HepG2 (cell line): ENCODE results near the gene GRHPR. TPM values are rescaled to one million over a fixed set of nuclear protein-coding genes. Genes with fewer than 3 reads are reported as not detected.

ENCODE experiments used
- E2F5 ChIP-seq: sonication (generic); formaldehyde crosslinking; conservative IDR thresholded peaks from 2 replicates; pipeline ENCODE4 v1.4.0; 2020; ENCODE audit warnings: missing genetic modification reagents
- LBX2 ChIP-seq: sonication (generic); formaldehyde crosslinking; IDR thresholded peaks from 2 replicates; pipeline ENCODE4 v1.5.0; 2020; ENCODE audit warnings: missing genetic modification reagents, mild to moderate bottlenecking, borderline replicate concordance
- MTA1 ChIP-seq: sonication (generic); formaldehyde crosslinking; IDR thresholded peaks from 2 replicates; pipeline ENCODE4 v1.4.0; 2020; ENCODE audit warnings: missing genetic modification reagents, mild to moderate bottlenecking, borderline replicate concordance
- SP4 ChIP-seq: sonication (generic); formaldehyde crosslinking; IDR thresholded peaks from 2 replicates; pipeline ENCODE4 v1.8.1; 2023; ENCODE audit warnings: mild to moderate bottlenecking, missing genetic modification reagents
- TFAP4 ChIP-seq: sonication (generic); IDR thresholded peaks from 2 replicates; pipeline ENCODE4 v1.6.1; 2016; ENCODE audit warnings: low read depth, borderline replicate concordance
- polyA plus RNA-seq, 8 experiments: library from polyadenylated mRNA; depleted of rRNA in 3 of 8; stranded (reverse) in 7 of 8; unstranded in 1 of 8; fragments of >200 nt; fragmentation: Illumina TruSeq in 4 of 8; extraction: Trizol in 4 of 8; gene quantifications; 2 replicates each; pipeline versions ENCODE4 v1.2.1 to v1.2.3, GENCODE V29; 2011 to 2016; ENCODE audit warnings: low read depth in 4 of 8, missing spikeins in 1 of 8, mixed read lengths in 1 of 8; ENCODE audit not compliant: insufficient read depth in 1 of 8
- total RNA-seq, 5 experiments: library from RNA; depleted of rRNA; stranded (reverse); fragments of >200 nt; fragmentation: Illumina TruSeq; extraction: Trizol; gene quantifications; 2 replicates each; pipeline ENCODE4 v1.2.3, GENCODE V29; 2016; ENCODE audit warnings: low read depth in 1 of 5
- TF ChIP-seq, protein P1 (sequence below): fragments of 450-650 bp; IDR thresholded peaks from 2 replicates; pipeline ENCODE4 v1.6.1; 2017; ENCODE audit warnings: mild to moderate bottlenecking
- TF ChIP-seq, protein P2 (sequence below), 2 experiments: fragments of 450-650 bp in 1 of 2; sonication (generic) in 1 of 2; formaldehyde crosslinking; IDR thresholded peaks; 2 replicates each; pipeline versions ENCODE4 v1.5.0 to v1.8.0; 2020 to 2022; ENCODE audit warnings: mild to moderate bottlenecking in 1 of 2, missing genetic modification reagents in 1 of 2

Gene GRHPR
- total and polyA plus RNA-seq, 2 of the 13 experiments (the other 11 are each of a cell fraction or from before 2014, with no cell fraction given), result 113 to 115 TPM

DNA sequence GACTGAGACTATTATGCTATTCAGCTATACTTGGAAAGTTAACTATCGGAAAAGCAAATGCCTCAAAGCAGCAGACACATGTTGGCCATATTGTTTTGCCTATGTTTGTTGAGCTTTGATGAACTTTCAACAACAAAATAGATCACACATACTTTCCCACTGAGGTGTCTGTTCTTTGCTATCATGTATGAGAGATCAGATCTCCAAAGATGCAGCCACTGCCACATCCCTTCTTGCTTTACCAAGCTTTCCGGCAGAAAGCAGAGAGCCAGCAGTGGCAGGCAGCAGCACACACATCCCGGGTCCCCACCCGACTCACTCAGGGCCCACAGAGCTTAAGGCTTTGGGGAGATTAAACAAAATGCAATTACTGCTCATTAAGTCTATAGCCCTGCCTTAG is 23.9 kb downstream of the GRHPR start (continued):
- TF ChIP-seq E2F5 (CRISPR knock-in tag), result no peak
- TF ChIP-seq, protein P1, sequence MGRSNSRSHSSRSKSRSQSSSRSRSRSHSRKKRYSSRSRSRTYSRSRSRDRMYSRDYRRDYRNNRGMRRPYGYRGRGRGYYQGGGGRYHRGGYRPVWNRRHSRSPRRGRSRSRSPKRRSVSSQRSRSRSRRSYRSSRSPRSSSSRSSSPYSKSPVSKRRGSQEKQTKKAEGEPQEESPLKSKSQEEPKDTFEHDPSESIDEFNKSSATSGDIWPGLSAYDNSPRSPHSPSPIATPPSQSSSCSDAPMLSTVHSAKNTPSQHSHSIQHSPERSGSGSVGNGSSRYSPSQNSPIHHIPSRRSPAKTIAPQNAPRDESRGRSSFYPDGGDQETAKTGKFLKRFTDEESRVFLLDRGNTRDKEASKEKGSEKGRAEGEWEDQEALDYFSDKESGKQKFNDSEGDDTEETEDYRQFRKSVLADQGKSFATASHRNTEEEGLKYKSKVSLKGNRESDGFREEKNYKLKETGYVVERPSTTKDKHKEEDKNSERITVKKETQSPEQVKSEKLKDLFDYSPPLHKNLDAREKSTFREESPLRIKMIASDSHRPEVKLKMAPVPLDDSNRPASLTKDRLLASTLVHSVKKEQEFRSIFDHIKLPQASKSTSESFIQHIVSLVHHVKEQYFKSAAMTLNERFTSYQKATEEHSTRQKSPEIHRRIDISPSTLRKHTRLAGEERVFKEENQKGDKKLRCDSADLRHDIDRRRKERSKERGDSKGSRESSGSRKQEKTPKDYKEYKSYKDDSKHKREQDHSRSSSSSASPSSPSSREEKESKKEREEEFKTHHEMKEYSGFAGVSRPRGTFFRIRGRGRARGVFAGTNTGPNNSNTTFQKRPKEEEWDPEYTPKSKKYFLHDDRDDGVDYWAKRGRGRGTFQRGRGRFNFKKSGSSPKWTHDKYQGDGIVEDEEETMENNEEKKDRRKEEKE, result no peak
- no peak for TF ChIP-seq MTA1
- TF ChIP-seq TFAP4, result no peak
- no peak for TF ChIP-seq SP4 (CRISPR knock-in tag)
- TF ChIP-seq, protein P2, sequence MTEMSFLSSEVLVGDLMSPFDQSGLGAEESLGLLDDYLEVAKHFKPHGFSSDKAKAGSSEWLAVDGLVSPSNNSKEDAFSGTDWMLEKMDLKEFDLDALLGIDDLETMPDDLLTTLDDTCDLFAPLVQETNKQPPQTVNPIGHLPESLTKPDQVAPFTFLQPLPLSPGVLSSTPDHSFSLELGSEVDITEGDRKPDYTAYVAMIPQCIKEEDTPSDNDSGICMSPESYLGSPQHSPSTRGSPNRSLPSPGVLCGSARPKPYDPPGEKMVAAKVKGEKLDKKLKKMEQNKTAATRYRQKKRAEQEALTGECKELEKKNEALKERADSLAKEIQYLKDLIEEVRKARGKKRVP (CRISPR knock-in tag; IDR thresholded peaks at IDR 0.05), result no peak
- no peak for TF ChIP-seq LBX2 (CRISPR knock-in tag)
